Mucosa of descending colon (tissue), 3 donors: ENCODE data around the gene LYPLA2. TPM values are rescaled to one million over a fixed set of nuclear protein-coding genes. Genes with fewer than 3 reads are reported as not detected.

Experiments
- ATAC-seq: fragments of 200-7000 bp; cut with Tn5 transposase; one replicate; pipeline ENCODE4 v1.9.1; 2020; ENCODE audit warnings: mild to moderate bottlenecking, moderate library complexity
- DNase-seq, 3 donors: peaks; one replicate each; pipeline ENCODE4 v3.0.0-alpha.2; 2020
- H3K36me3 ChIP-seq: fragments of 200-600 bp; one replicate; pipeline ENCODE4 v1.8.0; 2021; ENCODE audit warnings: low read depth, mild to moderate bottlenecking
- H3K4me1 ChIP-seq: fragments of 200-600 bp; one replicate; pipeline ENCODE4 v1.8.0; 2021; ENCODE audit warnings: low read depth, mild to moderate bottlenecking
- H3K4me3 ChIP-seq: fragments of 200-600 bp; one replicate; pipeline ENCODE4 v1.8.0; 2021; ENCODE audit warnings: mild to moderate bottlenecking
- H3K9me3 ChIP-seq: fragments of 200-600 bp; one replicate; pipeline ENCODE4 v1.8.0; 2021; ENCODE audit warnings: mild to moderate bottlenecking
- CTCF ChIP-seq: fragments of 200-600 bp; IDR thresholded peaks from one replicate; pipeline ENCODE4 v1.8.0; 2022; ENCODE audit warnings: antibody characterized with exemption, mild to moderate bottlenecking
- intact Hi-C, 2 donors: fragments of 100-400 bp; cut with DNase I in 1 of 2; cut with micrococcal nuclease in 1 of 2; formaldehyde crosslinking; loops; one replicate each; pipeline versions ENCODE4 v1.11.0 to v1.11.1; 2022; cut with DNase I, micrococcal nuclease
- total RNA-seq, 3 donors: library from RNA; stranded (reverse); fragmentation: NEBNext Ultra II Directional in 2 of 3; extraction: Animal tissue kit (Norgen Biotek cat#: 25700) in 2 of 3; gene quantifications; one replicate each; pipeline versions ENCODE4 v1.2.1 to v1.2.4, GENCODE V29; 2021 to 2023
- donor health status: DM: no; HTN: no; CAD: no; lungs with moderate emphysema.
- donor health status: DM: no; HTN: no; CAD: no.
- donor health status: DM: no; HTN: yes; CAD: no.

Gene LYPLA2
- total RNA-seq, 3 donors from 2014 or later: 49.9 to 89.0 (median 88.0) TPM

- intact Hi-C loops: no loop called here
- Histone ChIP-seq H3K9me3 (no peaks in the 10 kb centered on the region), H3K4me3 (no peak overlapping the region), H3K4me1 (peaks cover 5% of the 10 kb centered on the region), H3K36me3 (peaks cover 5% of the 10 kb centered on the region)
- no peak for DNase-seq
- no peak for ATAC-seq
- no peak for TF ChIP-seq CTCF
Observed at GRCh38 chr1:23784846-23785245, 6.1 kb upstream of the LYPLA2 start.

GRCh38 chr1:23787701-23788100, 3.2 kb upstream of the LYPLA2 start:
- H3K36me3 ChIP-seq: peaks cover 5% of the 10 kb centered on the region
- TF ChIP-seq CTCF: no peak
- ATAC-seq (no peak), DNase-seq (no peak)
- H3K4me1 ChIP-seq: peaks cover 15% of the 10 kb centered on the region
- no peaks in the 10 kb centered on the region for H3K9me3 ChIP-seq
- intact Hi-C loops: no loop called here
- no peak overlapping the region for H3K4me3 ChIP-seq

GRCh38 chr1:23788695-23789094, 2.2 kb upstream of the LYPLA2 start:
- DNase-seq (no peak), ATAC-seq (no peak)
- intact Hi-C loops: no loop called here
- no peak for TF ChIP-seq CTCF
- Histone ChIP-seq H3K9me3 (no peaks in the 10 kb centered on the region), H3K4me1 (peaks cover 23% of the 10 kb centered on the region), H3K4me3 (no peak overlapping the region), H3K36me3 (peaks cover 5% of the 10 kb centered on the region)

GRCh38 chr1:23791516-23792047, 637 bp downstream of the LYPLA2 start:
- DNase-seq (peak; percentile 42 to 75 (median 61)), ATAC-seq (peak; percentile 27)
- intact Hi-C loops: no loop called here
- peak overlapping the region; percentile 49 for H3K4me3 ChIP-seq
- H3K4me1 ChIP-seq: peaks cover 27% of the 10 kb centered on the region
- no peaks in the 10 kb centered on the region for H3K9me3 ChIP-seq
- no peaks in the 10 kb centered on the region for H3K36me3 ChIP-seq
- no peak for TF ChIP-seq CTCF

GRCh38 chr1:23792151-23792945, 1.4 kb downstream of the LYPLA2 start:
- intact Hi-C loops: no loop called here
- DNase-seq (peak in 1 of 3 donors; percentile 62), ATAC-seq (no peak)
- Histone ChIP-seq H3K36me3 (no peaks in the 10 kb centered on the region), H3K4me3 (no peak overlapping the region), H3K9me3 (no peaks in the 10 kb centered on the region), H3K4me1 (peaks cover 30% of the 10 kb centered on the region)
- TF ChIP-seq CTCF: no peak
